Stomach (tissue), 9 donors: Measurements from ENCODE around the gene MET. TPM values are rescaled to one million over a fixed set of nuclear protein-coding genes. Genes with fewer than 3 reads are reported as not detected.

Experiments used
- DNase-seq, 2 donors: peaks; one replicate each; pipeline versions ENCODE4 v3.0.0 to v3.0.0-alpha.2; 2013 to 2019
- H3K27ac ChIP-seq, 5 donors: fragments of 200-600 bp in 4 of 5; sonication (generic) in 4 of 5; one replicate each; pipeline ENCODE4 v1.5.1; 2013 to 2019; ENCODE audit warnings: mild to moderate bottlenecking in 1 of 5, moderate library complexity in 1 of 5
- H3K27me3 ChIP-seq, 3 donors: fragments of 200-600 bp; sonication (generic); one replicate each; pipeline ENCODE4 v1.5.1; 2017 to 2019; ENCODE audit warnings: mixed run types in 1 of 3
- H3K36me3 ChIP-seq, 4 donors: fragments of 200-600 bp; sonication (generic); 1 replicate in 3 of 4; 2 replicates in 1 of 4; pipeline ENCODE4 v1.5.1; 2016 to 2019
- H3K4me1 ChIP-seq, 4 donors: fragments of 200-600 bp; sonication (generic); one replicate each; pipeline ENCODE4 v1.5.1; 2016 to 2019
- H3K4me3 ChIP-seq, 4 donors: fragments of 200-600 bp; sonication (generic) in 3 of 4; one replicate each; pipeline ENCODE4 v1.5.1; 2016 to 2019; ENCODE audit warnings: mild to moderate bottlenecking in 1 of 4
- H3K9me3 ChIP-seq, 4 donors: fragments of 200-600 bp; sonication (generic); one replicate each; pipeline ENCODE4 v1.5.1; 2016 to 2019
- EP300 ChIP-seq: sonication (generic); formaldehyde crosslinking; IDR thresholded peaks from one replicate; pipeline ENCODE4 v1.6.1; 2017; ENCODE audit warnings: antibody characterized with exemption
- POLR2A ChIP-seq, 4 donors: fragments of 450-650 bp; IDR thresholded peaks; one replicate each; pipeline ENCODE4 v1.6.1; 2016; ENCODE audit warnings: antibody characterized with exemption in 4 of 4, control low read depth in 2 of 4, mild to moderate bottlenecking in 1 of 4, moderate library complexity in 1 of 4
- POLR2AphosphoS5 ChIP-seq, 3 donors: sonication (generic); formaldehyde crosslinking; IDR thresholded peaks; one replicate each; pipeline ENCODE4 v1.6.1; 2016; ENCODE audit warnings: antibody characterized with exemption in 3 of 3
- WGBS, 5 donors: extraction: QIAGEN DNeasy Blood & Tissue Kit in 3 of 5; methylation state at CpG; one replicate each; pipeline versions ENCODE4 v1.1.5 to v1.1.7; 2013 to 2018; 5-methylcytosine and 5-hydroxymethylcytosine counted together
- intact Hi-C: fragments of 100-400 bp; cut with DNase I; formaldehyde crosslinking; loops from one replicate; pipeline ENCODE4 v1.15.1; 2023; ENCODE audit warnings: low total_unique reads
- polyA plus RNA-seq, 3 donors: library from polyadenylated mRNA; stranded (reverse); fragments of 200-250 nt; gene quantifications; one replicate each; pipeline ENCODE4 v1.2.3, GENCODE V29; 2013
- total RNA-seq, 5 donors: library from RNA; depleted of rRNA; stranded (reverse); fragments of >200 nt; gene quantifications; one replicate each; pipeline versions ENCODE4 v1.1.0 to v1.2.3, GENCODE V29; 2014 to 2016
- TF ChIP-seq, protein P1 (sequence below), 7 experiments: fragments of 450-650 bp in 4 of 7; fragments of 200-600 bp in 3 of 7; sonication (generic) in 3 of 7; IDR thresholded peaks; one replicate each; pipeline ENCODE4 v1.5.1; 2016 to 2019; ENCODE audit warnings: antibody characterized with exemption in 7 of 7, control low read depth in 2 of 7, mild to moderate bottlenecking in 1 of 7
- donor health status: healthy with polysubstance abuse.
- donor health status: Bipolar disorder and iron deficiency.
- donor health status: healthy.

The MET gene
- total and polyA plus RNA-seq, 8 donors: 0.58 to 36.2 (median 4.3) TPM

DNA sequence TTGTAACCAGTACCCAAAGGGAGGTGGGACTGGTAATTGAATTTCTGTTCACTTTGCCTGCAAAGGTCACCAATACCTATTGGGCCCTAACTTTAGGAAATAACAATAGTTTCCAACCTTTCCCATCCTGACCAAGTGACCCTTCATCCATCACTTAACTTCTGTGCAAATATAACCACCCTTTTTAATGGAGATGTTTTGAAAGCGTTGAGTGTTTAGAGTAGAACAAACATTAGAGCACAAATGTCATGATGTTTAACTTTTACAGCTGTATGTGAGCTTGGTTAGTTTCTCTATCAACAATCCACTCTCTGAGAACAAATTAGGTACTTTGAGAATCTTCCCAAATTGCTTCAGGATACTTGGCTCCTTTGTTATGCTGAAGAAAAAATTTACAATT is 66.4 kb downstream of the MET start:
- intact Hi-C loops: no loop called here
- Histone ChIP-seq H3K36me3 (no peaks in the 10 kb centered on the region), H3K27ac (no peak overlapping the region), H3K9me3 (no peaks in the 10 kb centered on the region), H3K4me1 (peaks cover 4 to 31% (median 21%) of the 10 kb centered on the region in 4 donors), H3K27me3 (no peaks in the 10 kb centered on the region), H3K4me3 (no peak overlapping the region)
- TF ChIP-seq, protein P1, sequence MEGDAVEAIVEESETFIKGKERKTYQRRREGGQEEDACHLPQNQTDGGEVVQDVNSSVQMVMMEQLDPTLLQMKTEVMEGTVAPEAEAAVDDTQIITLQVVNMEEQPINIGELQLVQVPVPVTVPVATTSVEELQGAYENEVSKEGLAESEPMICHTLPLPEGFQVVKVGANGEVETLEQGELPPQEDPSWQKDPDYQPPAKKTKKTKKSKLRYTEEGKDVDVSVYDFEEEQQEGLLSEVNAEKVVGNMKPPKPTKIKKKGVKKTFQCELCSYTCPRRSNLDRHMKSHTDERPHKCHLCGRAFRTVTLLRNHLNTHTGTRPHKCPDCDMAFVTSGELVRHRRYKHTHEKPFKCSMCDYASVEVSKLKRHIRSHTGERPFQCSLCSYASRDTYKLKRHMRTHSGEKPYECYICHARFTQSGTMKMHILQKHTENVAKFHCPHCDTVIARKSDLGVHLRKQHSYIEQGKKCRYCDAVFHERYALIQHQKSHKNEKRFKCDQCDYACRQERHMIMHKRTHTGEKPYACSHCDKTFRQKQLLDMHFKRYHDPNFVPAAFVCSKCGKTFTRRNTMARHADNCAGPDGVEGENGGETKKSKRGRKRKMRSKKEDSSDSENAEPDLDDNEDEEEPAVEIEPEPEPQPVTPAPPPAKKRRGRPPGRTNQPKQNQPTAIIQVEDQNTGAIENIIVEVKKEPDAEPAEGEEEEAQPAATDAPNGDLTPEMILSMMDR (IDR thresholded peaks at IDR 0.05): no peak
- no peak for TF ChIP-seq EP300
- no peak for TF ChIP-seq POLR2A (IDR thresholded peaks at IDR 0.05)
- WGBS, 5 donors: 52 to 78% (median 71%) methylated on average over 1 of the region's 1 CpG
- no peak for DNase-seq

DNA sequence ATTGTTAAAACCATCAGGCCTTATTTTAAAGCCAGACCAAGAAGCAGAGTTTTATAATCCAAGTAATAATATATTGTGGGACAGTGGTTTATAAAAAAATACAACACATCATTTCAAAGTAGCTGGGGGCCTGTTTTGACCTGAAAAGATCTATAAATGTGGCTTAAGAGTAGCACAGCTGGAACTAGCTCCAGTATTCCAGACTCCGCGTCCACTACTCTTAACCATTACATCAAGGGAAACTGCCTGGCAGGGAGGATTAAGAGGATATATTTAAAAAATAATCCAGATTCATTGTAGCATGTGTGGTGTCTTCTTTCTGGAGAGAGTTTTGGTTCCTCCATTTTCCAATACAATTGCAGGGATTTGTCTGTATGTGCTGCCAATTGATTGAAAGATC is 67.3 kb downstream of the MET start:
- no peak for DNase-seq
- intact Hi-C loops: no loop called here
- WGBS, 5 donors: 89 to 94% (median 89%) methylated on average over 2 of the region's 2 CpGs
- Histone ChIP-seq H3K4me3 (no peak overlapping the region), H3K4me1 (peaks cover 4 to 22% (median 13%) of the 10 kb centered on the region in 4 donors), H3K27ac (no peak overlapping the region), H3K27me3 (no peaks in the 10 kb centered on the region), H3K36me3 (peaks cover 0 to 4% (median 0%) of the 10 kb centered on the region in 4 donors), H3K9me3 (no peaks in the 10 kb centered on the region)
- no peak for TF ChIP-seq POLR2A (IDR thresholded peaks at IDR 0.05)
- no peak for TF ChIP-seq EP300
- no peak for TF ChIP-seq POLR2AphosphoS5 (IDR thresholded peaks at IDR 0.05)
- TF ChIP-seq, protein P1 (IDR thresholded peaks at IDR 0.05): no peak

DNA sequence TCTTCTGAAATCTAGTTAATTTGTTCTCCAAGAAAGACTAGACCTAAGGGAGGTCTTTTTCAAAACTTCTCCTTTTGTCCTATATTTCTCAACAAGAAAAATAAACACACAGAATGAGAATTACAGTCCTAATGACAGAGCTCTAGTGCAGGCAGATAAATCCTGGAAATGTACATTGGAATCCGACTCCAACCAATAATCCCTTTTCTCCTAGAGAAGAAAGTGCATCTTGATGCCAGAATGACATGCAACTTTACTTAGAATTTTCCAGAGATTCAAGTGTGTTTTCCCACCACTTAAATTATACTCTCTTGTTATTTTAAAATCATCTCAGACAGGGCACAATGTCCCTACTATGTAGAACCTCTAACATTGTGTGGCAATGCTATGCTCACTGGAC is 68.2 kb downstream of the MET start:
- 77 to 92% (median 84%) methylated on average over 1 of the region's 1 CpG for WGBS, 5 donors

DNA sequence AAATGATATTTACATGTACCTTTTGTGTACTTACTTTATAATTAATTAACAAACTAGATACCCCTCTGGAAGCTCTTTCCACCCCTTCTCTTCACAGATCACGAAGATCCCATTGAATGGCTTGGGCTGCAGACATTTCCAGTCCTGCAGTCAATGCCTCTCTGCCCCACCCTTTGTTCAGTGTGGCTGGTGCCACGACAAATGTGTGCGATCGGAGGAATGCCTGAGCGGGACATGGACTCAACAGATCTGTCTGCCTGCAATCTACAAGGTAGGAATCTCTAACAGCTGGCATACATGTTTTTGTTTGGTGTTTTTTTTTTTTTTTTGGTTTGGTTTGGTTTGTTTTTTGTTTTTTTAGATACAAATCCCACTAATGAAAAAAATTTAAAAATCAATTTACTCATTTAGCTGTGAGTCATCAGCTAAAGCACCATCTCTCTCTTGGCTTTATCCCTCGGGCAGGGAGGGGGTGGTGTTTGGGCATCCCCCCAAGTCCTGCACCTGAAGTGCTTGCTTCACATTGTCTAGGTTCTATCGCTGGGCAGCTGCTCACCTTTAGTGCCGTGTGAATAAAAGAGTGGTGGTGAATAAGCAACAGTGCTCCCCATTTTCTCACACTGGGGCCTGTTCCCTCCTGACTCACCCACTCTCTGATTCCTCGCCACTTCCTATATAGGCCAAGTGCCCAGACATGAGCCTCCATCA is 68.9 kb downstream of the MET start:
- Histone ChIP-seq H3K9me3 (no peaks in the 10 kb centered on the region), H3K27me3 (no peaks in the 10 kb centered on the region), H3K36me3 (peaks cover 0 to 4% (median 0%) of the 10 kb centered on the region in 4 donors), H3K4me3 (no peak overlapping the region), H3K4me1 (peaks cover 4 to 14% (median 9%) of the 10 kb centered on the region in 4 donors), H3K27ac (no peak overlapping the region)
- 80 to 96% (median 92%) methylated on average over 9 of the region's 9 CpGs for WGBS, 5 donors
- TF ChIP-seq EP300 (no peak), POLR2AphosphoS5 (IDR thresholded peaks at IDR 0.05) (no peak), POLR2A (IDR thresholded peaks at IDR 0.05) (no peak)
- TF ChIP-seq, protein P1 (IDR thresholded peaks at IDR 0.05): no peak
- intact Hi-C loops: no loop called here
- no peak for DNase-seq

More for the DNA sequence above, 68.2 kb downstream of the MET start:
- H3K27me3 ChIP-seq: no peaks in the 10 kb centered on the region
- no peak for TF ChIP-seq POLR2A (IDR thresholded peaks at IDR 0.05)
- TF ChIP-seq, protein P1 (IDR thresholded peaks at IDR 0.05): no peak
- no peak for TF ChIP-seq POLR2AphosphoS5 (IDR thresholded peaks at IDR 0.05)
- TF ChIP-seq EP300: no peak
- no peaks in the 10 kb centered on the region for H3K9me3 ChIP-seq
- H3K4me3 ChIP-seq: no peak overlapping the region
- DNase-seq: no peak
- no peak overlapping the region for H3K27ac ChIP-seq
- H3K36me3 ChIP-seq: peaks cover 0 to 4% (median 0%) of the 10 kb centered on the region in 4 donors
- intact Hi-C loops: no loop called here
- H3K4me1 ChIP-seq: peaks cover 4 to 14% (median 9%) of the 10 kb centered on the region in 4 donors
